Measurements from ENCODE around the gene CPB1. TPM values are rescaled to one million over a fixed set of nuclear protein-coding genes. Genes with fewer than 3 reads are reported as not detected.

Gene CPB1
- total RNA-seq, 1 experiment from 2014 or later, result not detected

GRCh38 chr3:148816981-148817525, 10.6 kb upstream of the CPB1 start:
- ChIA-PET CTCF (no interaction called here), POLR2A (ENCODE audit: unreplicated experiment) (no interaction called here)
- no peak for TF ChIP-seq EZH2phosphoT487 (IDR thresholded peaks at IDR 0.05; ENCODE audit: borderline replicate concordance, low read length)
- TF ChIP-seq, protein P1, sequence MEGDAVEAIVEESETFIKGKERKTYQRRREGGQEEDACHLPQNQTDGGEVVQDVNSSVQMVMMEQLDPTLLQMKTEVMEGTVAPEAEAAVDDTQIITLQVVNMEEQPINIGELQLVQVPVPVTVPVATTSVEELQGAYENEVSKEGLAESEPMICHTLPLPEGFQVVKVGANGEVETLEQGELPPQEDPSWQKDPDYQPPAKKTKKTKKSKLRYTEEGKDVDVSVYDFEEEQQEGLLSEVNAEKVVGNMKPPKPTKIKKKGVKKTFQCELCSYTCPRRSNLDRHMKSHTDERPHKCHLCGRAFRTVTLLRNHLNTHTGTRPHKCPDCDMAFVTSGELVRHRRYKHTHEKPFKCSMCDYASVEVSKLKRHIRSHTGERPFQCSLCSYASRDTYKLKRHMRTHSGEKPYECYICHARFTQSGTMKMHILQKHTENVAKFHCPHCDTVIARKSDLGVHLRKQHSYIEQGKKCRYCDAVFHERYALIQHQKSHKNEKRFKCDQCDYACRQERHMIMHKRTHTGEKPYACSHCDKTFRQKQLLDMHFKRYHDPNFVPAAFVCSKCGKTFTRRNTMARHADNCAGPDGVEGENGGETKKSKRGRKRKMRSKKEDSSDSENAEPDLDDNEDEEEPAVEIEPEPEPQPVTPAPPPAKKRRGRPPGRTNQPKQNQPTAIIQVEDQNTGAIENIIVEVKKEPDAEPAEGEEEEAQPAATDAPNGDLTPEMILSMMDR (conservative IDR thresholded peaks at IDR 0.05; ENCODE audit: low read depth, low read length), result no peak
- no peak for TF ChIP-seq EZH2 (IDR thresholded peaks at IDR 0.05; ENCODE audit: low read length, unreplicated experiment)
- intact Hi-C loops (cut with micrococcal nuclease), result no loop called here
- ATAC-seq (no peak), DNase-seq (no peak)
- Histone ChIP-seq H3F3A (ENCODE audit: low read length, unreplicated experiment) (no peaks in the 10 kb centered on the region), H3K9me3 (ENCODE audit: low read length) (no peaks in the 10 kb centered on the region), H3K4me1 (ENCODE audit: insufficient read depth, low read length) (no peaks in the 10 kb centered on the region), H2AFZ (ENCODE audit: low read length) (no peak overlapping the region), H3K4me3 (ENCODE audit: low read length) (no peak overlapping the region), H3K9ac (ENCODE audit: low read length) (no peak overlapping the region), H3K4me2 (ENCODE audit: low read length) (no peak overlapping the region), H3K27me3 (ENCODE audit: low read length) (peaks cover 73% of the 10 kb centered on the region), H3K27ac (ENCODE audit: low read length) (no peak overlapping the region), H4K20me1 (ENCODE audit: low read length) (no peaks in the 10 kb centered on the region), H3K9me2 (replicated peaks; ENCODE audit: low read length) (no peaks in the 10 kb centered on the region), H3K36me3 (ENCODE audit: low read depth, low read length) (no peaks in the 10 kb centered on the region), H3K79me2 (ENCODE audit: low read length) (no peaks in the 10 kb centered on the region)
- BruUV-seq (replicated peaks), result no TSS peak

GRCh38 chr3:148820361-148821245, 7.0 kb upstream of the CPB1 start:
- TF ChIP-seq EZH2phosphoT487 (IDR thresholded peaks at IDR 0.05; ENCODE audit: borderline replicate concordance, low read length) (no peak), EZH2 (IDR thresholded peaks at IDR 0.05; ENCODE audit: low read length, unreplicated experiment) (no peak)
- TF ChIP-seq, protein P1 (conservative IDR thresholded peaks at IDR 0.05; ENCODE audit: low read depth, low read length), result no peak
- intact Hi-C loops (cut with micrococcal nuclease), result no loop called here
- H3K9ac ChIP-seq (ENCODE audit: low read length), result no peak overlapping the region
- POLR2A ChIA-PET (ENCODE audit: unreplicated experiment), result no interaction called here
- ATAC-seq, result no peak
- no peak overlapping the region for H2AFZ ChIP-seq (ENCODE audit: low read length)
- no peaks in the 10 kb centered on the region for H4K20me1 ChIP-seq (ENCODE audit: low read length)
- H3K9me3 ChIP-seq (ENCODE audit: low read length), result no peaks in the 10 kb centered on the region
- H3K27ac ChIP-seq (ENCODE audit: low read length), result no peak overlapping the region
- H3K36me3 ChIP-seq (ENCODE audit: low read depth, low read length), result no peaks in the 10 kb centered on the region
- H3K4me3 ChIP-seq (ENCODE audit: low read length), result no peak overlapping the region
- no peaks in the 10 kb centered on the region for H3K79me2 ChIP-seq (ENCODE audit: low read length)
- DNase-seq, result no peak
- H3F3A ChIP-seq (ENCODE audit: low read length, unreplicated experiment), result no peaks in the 10 kb centered on the region
- no TSS peak for BruUV-seq (replicated peaks)
- H3K4me2 ChIP-seq (ENCODE audit: low read length), result no peak overlapping the region
- H3K27me3 ChIP-seq (ENCODE audit: low read length), result peaks cover 77% of the 10 kb centered on the region
- H3K9me2 ChIP-seq (replicated peaks; ENCODE audit: low read length), result no peaks in the 10 kb centered on the region
- no peaks in the 10 kb centered on the region for H3K4me1 ChIP-seq (ENCODE audit: insufficient read depth, low read length)
- CTCF ChIA-PET, result no interaction called here

DNA sequence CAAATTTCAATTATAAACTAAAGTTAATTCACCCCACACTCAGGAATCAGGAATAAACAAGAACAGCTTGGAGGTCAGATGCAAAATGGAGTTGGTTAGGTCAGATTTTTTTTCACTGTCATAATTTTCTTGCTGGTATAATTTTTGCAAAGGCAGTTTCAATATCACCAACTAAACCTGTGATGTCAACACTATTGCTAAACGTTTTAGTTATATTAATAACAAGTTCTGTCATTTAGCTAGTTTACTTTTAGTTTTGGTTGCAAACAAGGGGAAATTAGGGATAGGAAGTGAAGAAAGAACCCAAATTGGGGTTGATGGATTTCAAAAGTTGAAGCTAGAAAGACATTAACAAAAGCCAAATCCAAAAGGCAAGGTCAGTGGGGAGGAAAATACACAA, 4.6 kb upstream of the CPB1 start:
- DNase-seq, result no peak
- H3K9ac ChIP-seq (ENCODE audit: low read length), result no peak overlapping the region
- H2AFZ ChIP-seq (ENCODE audit: low read length), result no peak overlapping the region
- intact Hi-C loops (cut with micrococcal nuclease), result no loop called here
- H3F3A ChIP-seq (ENCODE audit: low read length, unreplicated experiment), result no peaks in the 10 kb centered on the region
- H3K27me3 ChIP-seq (ENCODE audit: low read length), result peaks cover 66% of the 10 kb centered on the region
- TF ChIP-seq, protein P1 (conservative IDR thresholded peaks at IDR 0.05; ENCODE audit: low read depth, low read length), result no peak
- TF ChIP-seq EZH2phosphoT487 (IDR thresholded peaks at IDR 0.05; ENCODE audit: borderline replicate concordance, low read length), result no peak
- TF ChIP-seq EZH2 (IDR thresholded peaks at IDR 0.05; ENCODE audit: low read length, unreplicated experiment), result no peak
- BruUV-seq (replicated peaks), result no TSS peak
- no peak overlapping the region for H3K27ac ChIP-seq (ENCODE audit: low read length)
- H3K4me2 ChIP-seq (ENCODE audit: low read length), result no peak overlapping the region
- no peaks in the 10 kb centered on the region for H4K20me1 ChIP-seq (ENCODE audit: low read length)
- no peaks in the 10 kb centered on the region for H3K79me2 ChIP-seq (ENCODE audit: low read length)
- no peak overlapping the region for H3K4me3 ChIP-seq (ENCODE audit: low read length)
- POLR2A ChIA-PET (ENCODE audit: unreplicated experiment), result no interaction called here
- CTCF ChIA-PET, result no interaction called here
- H3K9me3 ChIP-seq (ENCODE audit: low read length), result no peaks in the 10 kb centered on the region
- ATAC-seq, result no peak
- H3K36me3 ChIP-seq (ENCODE audit: low read depth, low read length), result no peaks in the 10 kb centered on the region
- no peaks in the 10 kb centered on the region for H3K9me2 ChIP-seq (replicated peaks; ENCODE audit: low read length)
- no peaks in the 10 kb centered on the region for H3K4me1 ChIP-seq (ENCODE audit: insufficient read depth, low read length)

Measured in PC-3 (cell line).